ENCODE measurements around the gene TMED1. TPM values are rescaled to one million over a fixed set of nuclear protein-coding genes. Genes with fewer than 3 reads are reported as not detected.

The TMED1 gene
- total RNA-seq, 1 donor, result 43.1 TPM

DNA sequence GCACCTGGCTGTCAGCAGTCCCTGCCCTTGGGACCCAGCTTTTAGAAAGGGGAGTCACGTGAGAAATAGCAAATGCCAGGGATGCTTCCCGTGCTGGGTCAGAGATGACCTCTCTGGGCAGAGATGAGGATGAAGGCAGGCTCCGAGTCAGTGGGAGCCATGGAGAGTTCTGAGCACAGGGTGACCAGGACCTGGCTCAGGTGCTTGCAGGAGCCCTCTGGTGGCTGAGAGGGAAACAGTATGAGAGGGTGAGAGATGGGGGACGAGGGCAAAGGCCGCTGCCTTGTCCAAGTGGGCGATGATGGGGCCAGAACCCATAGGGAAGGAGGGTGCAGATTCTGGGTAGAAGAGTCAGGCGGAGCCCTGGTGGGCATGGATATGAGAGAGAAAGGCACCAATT lies 15.8 kb downstream of the TMED1 start:
- Histone ChIP-seq H2AFZ (ENCODE audit: low read length) (no peak overlapping the region), H3K4me3 (ENCODE audit: insufficient read depth, low read length) (no peak overlapping the region), H3K27me3 (ENCODE audit: insufficient read depth, low read length) (no peaks in the 10 kb centered on the region), H3K9me3 (ENCODE audit: low read depth, low read length) (no peaks in the 10 kb centered on the region), H3K4me2 (ENCODE audit: insufficient read depth, low read length) (no peak overlapping the region), H3K36me3 (ENCODE audit: insufficient read depth, low read length) (peaks cover 53% of the 10 kb centered on the region), H3K4me1 (ENCODE audit: insufficient read depth, low read length) (peaks cover 24% of the 10 kb centered on the region), H3K27ac (ENCODE audit: low read depth, low read length) (peak overlapping the region; percentile 17), H4K20me1 (ENCODE audit: insufficient read depth, low read length) (peaks cover 6% of the 10 kb centered on the region), H3K79me2 (ENCODE audit: insufficient read depth, low read length) (peaks cover 22% of the 10 kb centered on the region)
- DNase-seq (ENCODE audit: insufficient read length, low spot score, missing footprints), result no peak
- TF ChIP-seq, protein P1, sequence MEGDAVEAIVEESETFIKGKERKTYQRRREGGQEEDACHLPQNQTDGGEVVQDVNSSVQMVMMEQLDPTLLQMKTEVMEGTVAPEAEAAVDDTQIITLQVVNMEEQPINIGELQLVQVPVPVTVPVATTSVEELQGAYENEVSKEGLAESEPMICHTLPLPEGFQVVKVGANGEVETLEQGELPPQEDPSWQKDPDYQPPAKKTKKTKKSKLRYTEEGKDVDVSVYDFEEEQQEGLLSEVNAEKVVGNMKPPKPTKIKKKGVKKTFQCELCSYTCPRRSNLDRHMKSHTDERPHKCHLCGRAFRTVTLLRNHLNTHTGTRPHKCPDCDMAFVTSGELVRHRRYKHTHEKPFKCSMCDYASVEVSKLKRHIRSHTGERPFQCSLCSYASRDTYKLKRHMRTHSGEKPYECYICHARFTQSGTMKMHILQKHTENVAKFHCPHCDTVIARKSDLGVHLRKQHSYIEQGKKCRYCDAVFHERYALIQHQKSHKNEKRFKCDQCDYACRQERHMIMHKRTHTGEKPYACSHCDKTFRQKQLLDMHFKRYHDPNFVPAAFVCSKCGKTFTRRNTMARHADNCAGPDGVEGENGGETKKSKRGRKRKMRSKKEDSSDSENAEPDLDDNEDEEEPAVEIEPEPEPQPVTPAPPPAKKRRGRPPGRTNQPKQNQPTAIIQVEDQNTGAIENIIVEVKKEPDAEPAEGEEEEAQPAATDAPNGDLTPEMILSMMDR (IDR thresholded peaks at IDR 0.05; ENCODE audit: extremely low read depth, low read depth, low read length), result peak; percentile 28

DNA sequence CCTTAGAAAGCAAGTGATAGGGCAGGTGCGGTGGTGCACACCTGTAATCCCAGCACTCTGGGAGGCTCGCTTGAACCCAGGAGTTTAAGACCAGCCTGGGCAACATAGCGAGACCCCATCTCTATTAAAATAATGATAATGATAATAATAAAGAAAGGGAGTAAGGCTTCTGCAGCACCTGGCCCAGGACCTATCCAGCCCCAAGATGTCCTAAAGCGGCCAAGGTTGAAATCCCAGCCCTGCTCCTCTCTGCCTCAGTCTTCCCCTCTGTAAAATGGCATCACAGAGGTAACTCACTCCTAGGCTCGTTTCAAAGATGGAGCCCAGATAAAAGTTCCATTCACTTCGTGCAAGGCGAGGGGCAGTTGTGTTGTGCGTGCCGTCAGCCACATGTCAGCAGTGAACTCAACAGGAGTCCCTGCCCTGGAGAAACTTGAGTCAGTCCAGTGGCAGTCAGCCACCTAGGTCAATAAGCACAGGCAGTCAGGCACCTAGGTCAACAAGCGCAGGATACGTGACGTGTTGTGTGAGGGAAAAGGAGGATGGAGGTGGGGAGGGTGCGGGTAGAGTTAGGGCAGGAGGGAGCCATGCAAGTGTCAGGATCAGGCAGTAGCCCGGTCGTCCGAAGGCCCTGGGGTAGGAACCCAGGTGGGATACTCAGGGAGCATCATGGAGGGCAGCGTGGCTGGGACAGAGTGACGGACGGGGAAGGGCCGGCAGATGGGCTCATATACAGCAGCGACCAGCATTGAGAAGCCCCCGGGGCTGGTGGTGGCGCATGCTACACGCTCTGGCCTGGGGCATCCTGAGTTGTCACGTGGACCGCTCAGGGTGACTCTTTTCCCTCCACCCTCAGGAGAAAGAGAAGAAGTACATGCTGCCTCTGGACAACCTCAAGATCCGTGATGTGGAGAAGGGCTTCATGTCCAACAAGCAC lies 16.6 kb downstream of the TMED1 start:
- Histone ChIP-seq H4K20me1 (ENCODE audit: insufficient read depth, low read length) (peaks cover 10% of the 10 kb centered on the region), H3K27ac (ENCODE audit: low read depth, low read length) (peak overlapping the region; percentile 97), H3K4me2 (ENCODE audit: insufficient read depth, low read length) (no peak overlapping the region), H3K4me3 (ENCODE audit: insufficient read depth, low read length) (no peak overlapping the region), H3K9me3 (ENCODE audit: low read depth, low read length) (no peaks in the 10 kb centered on the region), H3K79me2 (ENCODE audit: insufficient read depth, low read length) (peaks cover 30% of the 10 kb centered on the region), H2AFZ (ENCODE audit: low read length) (no peak overlapping the region), H3K27me3 (ENCODE audit: insufficient read depth, low read length) (no peaks in the 10 kb centered on the region), H3K4me1 (ENCODE audit: insufficient read depth, low read length) (peaks cover 32% of the 10 kb centered on the region), H3K36me3 (ENCODE audit: insufficient read depth, low read length) (peaks cover 53% of the 10 kb centered on the region)
- DNase-seq (ENCODE audit: insufficient read length, low spot score, missing footprints), result no peak
- TF ChIP-seq, protein P1 (IDR thresholded peaks at IDR 0.05; ENCODE audit: extremely low read depth, low read depth, low read length), result no peak

DNA sequence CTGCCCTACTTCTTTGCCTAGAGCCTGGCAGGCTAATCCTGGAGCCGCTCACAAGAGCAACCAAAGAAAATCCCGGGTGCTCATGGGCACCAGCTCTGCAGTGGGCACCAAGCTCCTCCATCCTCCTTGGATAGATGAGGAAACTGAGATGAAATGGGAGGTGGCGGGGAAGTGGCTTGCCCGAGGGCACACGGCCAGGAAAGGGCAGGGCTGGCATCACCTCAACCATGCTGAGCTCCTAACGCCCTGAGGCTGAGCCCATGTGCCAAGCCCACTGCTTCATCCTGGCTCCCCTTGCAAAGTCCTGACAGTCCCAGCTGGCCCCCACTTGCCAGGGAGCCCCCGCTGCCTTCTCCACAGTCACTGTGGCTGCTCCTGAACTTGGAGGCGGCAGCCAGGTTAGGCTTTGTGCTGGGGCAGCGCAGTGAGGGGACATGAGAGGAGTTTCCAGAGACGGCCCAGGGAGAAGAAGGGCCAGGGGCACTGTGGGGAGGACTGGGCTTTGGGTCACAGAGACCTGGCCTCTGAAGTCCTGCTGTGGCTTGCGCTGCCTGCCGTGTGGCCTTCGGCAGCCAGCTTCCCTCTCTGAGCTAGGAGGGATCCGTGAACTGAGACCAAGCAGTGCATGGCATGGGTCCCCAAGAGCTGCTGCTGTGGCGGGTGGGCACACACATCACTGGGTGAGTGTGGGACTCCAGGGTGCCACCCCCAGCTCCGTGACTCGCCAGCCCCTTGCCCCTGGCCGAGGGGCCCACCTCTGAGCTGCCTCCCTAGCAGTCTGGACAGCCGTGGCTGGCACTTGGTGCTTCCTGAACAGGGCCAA lies 17.5 kb downstream of the TMED1 start:
- peaks cover 34% of the 10 kb centered on the region for H3K79me2 ChIP-seq (ENCODE audit: insufficient read depth, low read length)
- H3K4me1 ChIP-seq (ENCODE audit: insufficient read depth, low read length), result peaks cover 36% of the 10 kb centered on the region
- no peaks in the 10 kb centered on the region for H3K9me3 ChIP-seq (ENCODE audit: low read depth, low read length)
- H3K4me2 ChIP-seq (ENCODE audit: insufficient read depth, low read length), result peak overlapping the region; percentile 13
- TF ChIP-seq, protein P1 (IDR thresholded peaks at IDR 0.05; ENCODE audit: extremely low read depth, low read depth, low read length), result no peak
- H3K27me3 ChIP-seq (ENCODE audit: insufficient read depth, low read length), result no peaks in the 10 kb centered on the region
- peak; percentile 48 for DNase-seq (ENCODE audit: insufficient read length, low spot score, missing footprints)
- no peak overlapping the region for H3K4me3 ChIP-seq (ENCODE audit: insufficient read depth, low read length)
- H3K27ac ChIP-seq (ENCODE audit: low read depth, low read length), result peak overlapping the region; percentile 97
- peaks cover 12% of the 10 kb centered on the region for H4K20me1 ChIP-seq (ENCODE audit: insufficient read depth, low read length)
- H2AFZ ChIP-seq (ENCODE audit: low read length), result no peak overlapping the region
- peaks cover 53% of the 10 kb centered on the region for H3K36me3 ChIP-seq (ENCODE audit: insufficient read depth, low read length)
